GM12872 (cell line): ENCODE results near the gene THSD7A.

Source experiments
- CTCF ChIP-seq: IDR thresholded peaks from 3 replicates; pipeline ENCODE4 v1.5.1; 2011; ENCODE audit warnings: low read depth, mild to moderate bottlenecking, low read length, moderate library complexity; ENCODE audit not compliant: insufficient read depth

THSD7A gene

GRCh38 chr7:11848251-11848650 lies 16.3 kb upstream of the THSD7A start:
- TF ChIP-seq CTCF, result no peak

DNA sequence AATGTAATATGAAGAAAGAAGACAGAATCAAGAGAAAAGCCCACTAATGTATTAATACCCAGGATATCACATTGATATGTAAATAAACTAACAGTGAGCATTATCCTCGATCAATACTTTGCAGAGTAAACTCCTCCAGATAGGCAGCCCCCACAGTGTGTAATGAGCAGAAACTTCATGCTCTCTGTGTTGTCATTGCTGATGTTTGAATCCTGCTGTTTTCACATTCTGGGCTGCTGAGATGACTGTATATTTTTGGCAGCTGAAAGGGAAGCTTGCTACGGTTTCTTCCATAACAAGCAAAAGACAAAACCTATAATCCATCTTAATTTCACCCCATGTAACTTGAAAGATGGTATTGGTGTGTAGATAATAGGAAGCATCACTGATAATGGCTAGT lies 15.3 kb upstream of the THSD7A start:
- no peak for TF ChIP-seq CTCF

DNA sequence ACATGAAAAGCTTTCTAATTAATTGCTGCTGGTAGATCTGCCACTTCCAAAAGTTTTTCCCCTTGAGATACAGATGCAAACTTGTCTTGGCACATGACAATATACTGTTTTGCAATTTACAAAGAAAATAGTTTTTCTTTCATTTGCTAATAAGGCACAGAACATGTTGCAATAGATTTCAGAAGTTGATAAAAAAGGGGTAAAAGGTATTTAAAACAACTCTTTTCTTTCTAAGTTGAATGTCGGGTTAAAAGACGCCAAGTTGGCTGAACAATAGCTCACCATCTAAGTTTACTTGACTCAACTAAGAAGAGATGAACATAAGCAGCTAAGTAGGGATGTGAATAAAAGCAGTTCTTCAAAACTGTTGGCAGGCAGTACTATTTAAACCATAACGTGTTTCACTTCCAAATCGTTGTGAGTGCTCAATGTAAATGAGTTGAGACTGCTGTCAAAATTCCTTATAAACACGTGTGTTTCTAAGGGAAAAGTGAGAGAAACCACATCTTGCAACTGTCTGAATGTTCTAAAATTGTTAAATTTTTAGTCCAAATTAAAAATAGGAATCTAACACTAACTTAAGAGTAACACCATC lies 14.5 kb upstream of the THSD7A start:
- no peak for TF ChIP-seq CTCF

DNA sequence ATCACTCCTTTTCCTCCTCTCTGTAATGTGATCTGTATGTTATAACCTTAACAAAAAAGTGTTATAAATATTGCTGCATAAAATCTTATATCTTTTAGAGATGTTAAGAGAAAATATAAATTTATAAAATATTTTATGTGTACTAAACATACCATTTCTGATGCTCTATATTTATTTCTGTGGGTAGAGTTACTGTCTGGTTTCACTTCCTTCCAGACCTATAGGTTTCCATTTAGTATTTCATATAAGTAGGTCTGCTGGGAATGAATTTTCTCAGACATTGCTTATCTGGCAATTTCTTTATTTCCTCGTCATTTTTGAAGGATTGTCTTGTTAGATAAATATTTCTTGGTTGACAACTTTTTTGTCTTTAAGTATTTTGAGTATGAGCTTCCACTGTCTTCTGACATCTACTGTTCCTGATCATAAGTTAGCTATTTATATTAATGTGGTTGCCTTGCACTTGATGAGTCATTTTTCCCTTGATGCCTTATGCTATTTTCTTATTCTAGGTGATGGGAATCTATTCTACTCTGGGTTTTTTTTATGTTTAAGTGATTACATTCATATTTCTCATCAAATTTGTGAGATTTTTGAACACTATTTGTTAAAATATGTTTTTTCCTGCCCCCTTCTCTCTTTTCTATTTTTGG lies 11.2 kb upstream of the THSD7A start:
- no peak for TF ChIP-seq CTCF

DNA sequence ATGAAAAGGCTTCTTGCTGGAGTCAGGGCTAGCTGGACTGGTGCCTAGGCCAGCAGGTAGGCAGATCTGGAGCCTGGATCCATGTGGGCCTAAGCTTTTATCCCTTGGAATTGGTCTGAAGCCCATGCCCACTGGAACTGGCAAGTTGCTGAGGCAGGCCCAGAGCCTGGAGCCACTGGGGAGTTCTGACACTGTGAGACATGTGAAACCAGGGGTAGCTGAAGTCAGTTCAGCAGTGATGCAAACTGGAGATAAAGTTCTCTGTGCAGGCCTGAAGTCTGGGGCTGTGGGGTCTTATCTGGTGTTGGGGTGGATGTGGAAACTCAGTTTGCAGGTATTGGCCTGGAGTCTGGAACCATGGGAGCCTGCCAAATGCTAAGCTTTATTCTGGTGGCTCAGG lies 9.7 kb upstream of the THSD7A start:
- no peak for TF ChIP-seq CTCF

- TF ChIP-seq CTCF, result no peak
Observed at GRCh38 chr7:11835260-11835659, 3.3 kb upstream of the THSD7A start.

- TF ChIP-seq CTCF, result no peak
Observed at GRCh38 chr7:11833431-11833830, 1.4 kb upstream of the THSD7A start.
